GM23338 (cell line): ENCODE data around the gene RRAS. TPM values are rescaled to one million over a fixed set of nuclear protein-coding genes. Genes with fewer than 3 reads are reported as not detected.
A peak's percentile ranks its signal among the peaks of the same experiment; 100 is the strongest.

Source experiments
- ATAC-seq: fragments of 200-7000 bp; cut with Tn5 transposase; 3 replicates; pipeline ENCODE4 v1.9.1; 2020
- DNase-seq: peaks from one replicate; pipeline ENCODE4 v3.0.0-alpha.2; 2015; ENCODE audit warnings: low spot score
- H2AFZ ChIP-seq: fragments of 200-600 bp; sonication (generic); 2 replicates; pipeline ENCODE4 v1.8.0; 2016; ENCODE audit warnings: antibody characterized with exemption, mild to moderate bottlenecking, moderate library complexity
- H3F3A ChIP-seq: fragments of 200-600 bp; sonication (generic); replicated peaks from 2 replicates; pipeline ENCODE4 v1.8.0; 2017; ENCODE audit warnings: antibody characterized with exemption, mixed run types, low read depth
- H3K27ac ChIP-seq: fragments of 200-600 bp; sonication (generic); 2 replicates; pipeline ENCODE4 v1.6.1; 2016; ENCODE audit warnings: low read depth
- H3K27me3 ChIP-seq: fragments of 200-600 bp; sonication (generic); 2 replicates; pipeline ENCODE4 v1.8.0; 2016; ENCODE audit warnings: mild to moderate bottlenecking, mixed run types, moderate library complexity; ENCODE audit not compliant: insufficient read depth
- H3K36me3 ChIP-seq: fragments of 200-600 bp; sonication (generic); 2 replicates; pipeline ENCODE4 v1.8.0; 2016; ENCODE audit warnings: mild to moderate bottlenecking; ENCODE audit not compliant: insufficient read depth
- H3K4me1 ChIP-seq: fragments of 200-600 bp; sonication (generic); 2 replicates; pipeline ENCODE4 v1.8.0; 2016; ENCODE audit warnings: mild to moderate bottlenecking, moderate library complexity; ENCODE audit not compliant: insufficient read depth
- H3K4me2 ChIP-seq: fragments of 200-600 bp; sonication (generic); 2 replicates; pipeline ENCODE4 v1.7.1; 2017; ENCODE audit warnings: mixed run types
- H3K4me3 ChIP-seq: fragments of 200-600 bp; sonication (generic); 2 replicates; pipeline ENCODE4 v1.6.1; 2016; ENCODE audit warnings: mixed run types
- H3K79me2 ChIP-seq: fragments of 200-600 bp; sonication (generic); replicated peaks from 2 replicates; pipeline ENCODE4 v1.8.0; 2017; ENCODE audit warnings: mild to moderate bottlenecking; ENCODE audit not compliant: insufficient read depth
- H3K9me2 ChIP-seq: fragments of 200-600 bp; sonication (generic); 2 replicates; pipeline ENCODE4 v1.8.0; 2017; ENCODE audit not compliant: insufficient read depth
- H4K20me1 ChIP-seq: fragments of 200-600 bp; sonication (generic); replicated peaks from 2 replicates; pipeline ENCODE4 v1.8.0; 2017; ENCODE audit warnings: mild to moderate bottlenecking; ENCODE audit not compliant: insufficient read depth
- H3K27ac Mint-ChIP-seq: 2 replicates; pipeline ENCODE4 v1.8.0; 2020; ENCODE audit warnings: inconsistent platforms, mild to moderate bottlenecking, moderate library complexity, mixed read lengths
- H3K27me3 Mint-ChIP-seq: 3 replicates; pipeline ENCODE4 v1.8.0; 2022; ENCODE audit warnings: low read depth, mild to moderate bottlenecking, moderate library complexity, mixed read lengths, inconsistent platforms; ENCODE audit not compliant: insufficient read depth, poor library complexity
- H3K36me3 Mint-ChIP-seq: 3 replicates; pipeline ENCODE4 v1.8.0; 2021; ENCODE audit warnings: low read depth, mild to moderate bottlenecking, inconsistent platforms, moderate library complexity, mixed read lengths
- H3K4me1 Mint-ChIP-seq: 3 replicates; pipeline ENCODE4 v1.8.0; 2020; ENCODE audit warnings: mild to moderate bottlenecking, inconsistent platforms, mixed read lengths
- H3K4me3 Mint-ChIP-seq: 3 replicates; pipeline ENCODE4 v1.8.0; 2021; ENCODE audit warnings: moderate library complexity, mild to moderate bottlenecking, inconsistent platforms, mixed read lengths
- H3K9me3 Mint-ChIP-seq: 3 replicates; pipeline ENCODE4 v1.8.0; 2020; ENCODE audit warnings: moderate library complexity, mild to moderate bottlenecking, inconsistent platforms, mixed read lengths
- CREB1 ChIP-seq: fragments of 250-450 bp; sonication (Bioruptor Pico); IDR thresholded peaks from 2 replicates; pipeline ENCODE4 v1.5.0; 2020; ENCODE audit warnings: low read depth, mild to moderate bottlenecking, moderate library complexity
- CTCF ChIP-seq, 2 experiments: fragments of 200-600 bp in 1 of 2; sonication (generic) in 1 of 2; conservative IDR thresholded peaks; 2 replicates each; pipeline versions ENCODE4 v1.5.1 to v1.6.1; 2016 to 2017; ENCODE audit warnings: antibody characterized with exemption in 2 of 2, low read depth in 2 of 2, mild to moderate bottlenecking in 2 of 2, moderate library complexity in 1 of 2
- EZH2 ChIP-seq: fragments of 200-600 bp; sonication (generic); IDR thresholded peaks from one replicate; pipeline ENCODE4 v1.8.0; 2017; ENCODE audit warnings: antibody characterized with exemption, mild to moderate bottlenecking, low read depth; ENCODE audit not compliant: unreplicated experiment
- EZH2phosphoT487 ChIP-seq: fragments of 200-600 bp; sonication (generic); IDR thresholded peaks from one replicate; pipeline ENCODE4 v1.8.1; 2018; ENCODE audit warnings: antibody characterized with exemption; ENCODE audit not compliant: unreplicated experiment
- JUNB ChIP-seq: IDR thresholded peaks from one replicate; pipeline ENCODE4 v1.6.1; 2016; ENCODE audit warnings: antibody characterized with exemption; ENCODE audit not compliant: unreplicated experiment
- NANOG ChIP-seq: IDR thresholded peaks from 2 replicates; pipeline ENCODE4 v1.6.1; 2016; ENCODE audit warnings: antibody characterized with exemption, borderline replicate concordance
- POLR2AphosphoS5 ChIP-seq: IDR thresholded peaks from 2 replicates; pipeline ENCODE4 v1.6.1; 2016; ENCODE audit warnings: antibody characterized with exemption, low read depth
- REST ChIP-seq: IDR thresholded peaks from one replicate; pipeline ENCODE4 v1.6.1; 2018; ENCODE audit warnings: antibody characterized with exemption; ENCODE audit not compliant: unreplicated experiment
- STAT1 ChIP-seq: IDR thresholded peaks from one replicate; pipeline ENCODE4 v1.6.1; 2016; ENCODE audit warnings: antibody characterized with exemption; ENCODE audit not compliant: unreplicated experiment
- ZNF114 ChIP-seq: fragments of 250-450 bp; sonication (Bioruptor Pico); IDR thresholded peaks from 2 replicates; pipeline ENCODE4 v1.5.0; 2020; ENCODE audit warnings: mild to moderate bottlenecking, moderate library complexity
- ZNF331 ChIP-seq: fragments of 250-450 bp; sonication (Bioruptor Pico); IDR thresholded peaks from 2 replicates; pipeline ENCODE4 v1.5.0; 2020; ENCODE audit warnings: low read depth, mild to moderate bottlenecking, moderate library complexity
- polyA plus RNA-seq: library from polyadenylated mRNA; unstranded; fragments of >200 nt; fragmentation: Nextera tagmentation; extraction: Ambion mirVana; gene quantifications from 2 replicates; pipeline ENCODE4 v1.2.1, GENCODE V29; 2016
- total RNA-seq: library from RNA; depleted of rRNA; stranded (reverse); fragments of >200 nt; shearing (Covaris generic); gene quantifications from 2 replicates; pipeline ENCODE4 v1.2.3, GENCODE V29; 2014

The RRAS gene
- total and polyA plus RNA-seq, 2 experiments from 2014 or later: 9.3 to 30.0 TPM

DNA sequence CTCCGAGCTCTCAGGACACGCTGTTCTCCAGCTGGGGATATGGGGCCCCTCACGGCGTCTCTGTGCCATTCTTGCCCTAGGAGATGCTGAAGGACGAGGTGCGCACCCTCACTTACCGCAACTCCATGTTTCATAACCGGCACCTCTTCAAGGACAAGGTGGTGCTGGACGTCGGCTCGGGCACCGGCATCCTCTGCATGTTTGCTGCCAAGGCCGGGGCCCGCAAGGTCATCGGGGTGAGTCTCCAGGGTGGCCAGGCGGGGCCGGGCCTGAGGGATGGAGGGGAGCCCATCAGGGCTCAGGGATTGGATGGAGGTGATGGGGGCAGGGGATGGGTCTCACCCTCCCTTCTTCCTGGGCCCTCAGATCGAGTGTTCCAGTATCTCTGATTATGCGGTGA is 41.9 kb upstream of the RRAS start:
- H3K4me2 ChIP-seq: no peak overlapping the region
- ATAC-seq: no peak
- H2AFZ ChIP-seq: no peak overlapping the region
- DNase-seq: no peak
- Mint-ChIP-seq H3K4me3 (no peak overlapping the region), H3K27me3 (peaks cover 40% of the 10 kb centered on the region), H3K36me3 (peaks cover 55% of the 10 kb centered on the region), H3K4me1 (peaks cover 34% of the 10 kb centered on the region), H3K27ac (no peak overlapping the region; the same call in 1 of the 2 replicates), H3K9me3 (no peaks in the 10 kb centered on the region; the same call in 2 of the 3 replicates)
- peaks cover 51% of the 10 kb centered on the region for H3F3A ChIP-seq
- H3K36me3 ChIP-seq: peaks cover 44% of the 10 kb centered on the region
- no peak for TF ChIP-seq POLR2AphosphoS5
- no peak for TF ChIP-seq ZNF114
- no peak for TF ChIP-seq CTCF (conservative IDR thresholded peaks at IDR 0.05; ENCODE audit: low read depth in 2 of 2)
- no peak for TF ChIP-seq REST
- no peak for TF ChIP-seq EZH2
- no peak for TF ChIP-seq CREB1 (CRISPR knock-in tag)
- no peak overlapping the region for H3K4me3 ChIP-seq
- peaks cover 26% of the 10 kb centered on the region for H3K4me1 ChIP-seq
- H4K20me1 ChIP-seq: peaks cover 54% of the 10 kb centered on the region
- H3K27me3 ChIP-seq: no peaks in the 10 kb centered on the region
- H3K27ac ChIP-seq: peak overlapping the region; percentile 39; the same call in 1 of the 2 replicates
- H3K9me2 ChIP-seq: no peaks in the 10 kb centered on the region
- peaks cover 67% of the 10 kb centered on the region for H3K79me2 ChIP-seq

DNA sequence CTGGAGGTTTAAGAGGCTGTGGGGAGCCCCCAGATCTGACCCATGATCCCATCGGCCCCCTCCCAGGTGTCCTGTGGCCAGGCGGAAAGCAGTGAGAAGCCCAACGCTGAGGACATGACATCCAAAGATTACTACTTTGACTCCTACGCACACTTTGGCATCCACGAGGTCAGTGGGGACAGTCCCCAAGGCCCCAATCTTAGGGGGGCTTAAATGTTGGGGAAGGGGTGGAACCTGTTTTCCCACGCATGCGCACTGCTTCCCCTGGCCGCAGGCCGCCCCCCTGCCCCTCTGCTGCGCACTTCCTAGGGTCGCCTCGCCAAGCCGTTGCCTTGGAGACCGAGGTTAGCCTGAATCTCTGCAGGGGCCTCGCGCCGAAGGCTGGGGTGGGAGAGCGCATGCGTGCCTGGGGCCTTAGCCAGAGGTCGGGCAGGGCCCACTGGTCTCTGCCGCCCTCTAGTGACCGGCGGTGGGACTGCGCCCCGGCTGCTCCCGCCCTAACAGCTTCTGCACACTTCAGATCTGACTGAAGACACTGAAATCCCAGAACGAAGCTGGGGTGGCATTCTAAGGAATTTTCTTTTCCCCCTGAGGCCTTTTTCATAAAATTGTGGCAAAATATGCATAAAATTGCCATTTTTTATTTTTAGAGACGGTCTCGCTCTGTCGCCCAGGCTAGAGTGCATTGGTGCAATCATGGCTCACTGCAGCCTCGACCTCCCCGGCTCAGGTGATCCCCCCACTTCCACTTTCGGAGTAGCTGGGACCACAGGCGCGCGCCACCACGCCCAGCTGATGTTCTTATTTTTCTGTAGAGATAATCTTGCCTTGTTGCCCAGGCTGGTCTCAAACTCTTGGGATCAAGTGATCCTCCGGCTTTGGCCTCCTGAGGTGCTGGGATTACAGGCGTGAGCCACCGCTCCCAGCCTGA is 40.7 kb upstream of the RRAS start:
- Histone ChIP-seq H3K36me3 (peaks cover 44% of the 10 kb centered on the region), H3K4me2 (peak overlapping the region; percentile 84), H3K27ac (peak overlapping the region; percentile 84), H3F3A (peaks cover 47% of the 10 kb centered on the region), H2AFZ (no peak overlapping the region), H3K27me3 (no peaks in the 10 kb centered on the region), H4K20me1 (peaks cover 49% of the 10 kb centered on the region), H3K79me2 (peaks cover 67% of the 10 kb centered on the region), H3K9me2 (no peaks in the 10 kb centered on the region), H3K4me3 (peak overlapping the region; percentile 95), H3K4me1 (peaks cover 26% of the 10 kb centered on the region)
- H3K27me3 Mint-ChIP-seq: peaks cover 50% of the 10 kb centered on the region
- peak; percentile 6 for ATAC-seq
- peak; percentile 98 for DNase-seq
- peak overlapping the region; percentile 80 for H3K27ac Mint-ChIP-seq
- H3K9me3 Mint-ChIP-seq: no peaks in the 10 kb centered on the region; the same call in 2 of the 3 replicates
- peaks cover 32% of the 10 kb centered on the region for H3K4me1 Mint-ChIP-seq
- H3K4me3 Mint-ChIP-seq: peak overlapping the region; percentile 91
- H3K36me3 Mint-ChIP-seq: peaks cover 48% of the 10 kb centered on the region
- TF ChIP-seq STAT1: no peak
- TF ChIP-seq ZNF114: no peak
- no peak for TF ChIP-seq EZH2phosphoT487
- no peak for TF ChIP-seq ZNF331 (CRISPR knock-in tag)
- TF ChIP-seq CREB1 (CRISPR knock-in tag): peak; percentile 33; the same call in 1 of the 2 replicates
- TF ChIP-seq POLR2AphosphoS5: no peak; the same call in 1 of the 2 replicates
- TF ChIP-seq REST: no peak
- TF ChIP-seq NANOG: no peak
- TF ChIP-seq JUNB: no peak
